HepG2 (cell line): ENCODE data around the gene NAA15. TPM values are rescaled to one million over a fixed set of nuclear protein-coding genes. Genes with fewer than 3 reads are reported as not detected.
A peak's percentile ranks its signal among the peaks of the same experiment; 100 is the strongest.

Experiments used
- AKNA ChIP-seq: sonication (generic); formaldehyde crosslinking; IDR thresholded peaks from 2 replicates; pipeline ENCODE4 v1.4.0; 2020; ENCODE audit warnings: missing genetic modification reagents, borderline replicate concordance
- BCL6 ChIP-seq: IDR thresholded peaks from 2 replicates; pipeline ENCODE4 v1.6.1; 2016; ENCODE audit warnings: missing genetic modification reagents, missing compliant biosample characterization
- CAMTA2 ChIP-seq: sonication (generic); formaldehyde crosslinking; IDR thresholded peaks from 2 replicates; pipeline ENCODE4 v1.4.0; 2020; ENCODE audit warnings: mild to moderate bottlenecking, missing genetic modification reagents, borderline replicate concordance
- CREB3 ChIP-seq: sonication (generic); formaldehyde crosslinking; IDR thresholded peaks from 2 replicates; pipeline ENCODE4 v1.5.0; 2020; ENCODE audit warnings: missing genetic modification reagents
- DNMT1 ChIP-seq: sonication (generic); formaldehyde crosslinking; IDR thresholded peaks from 2 replicates; pipeline ENCODE4 v1.5.1; 2020; ENCODE audit warnings: mild to moderate bottlenecking, missing genetic modification reagents
- DRAP1 ChIP-seq: IDR thresholded peaks from 2 replicates; pipeline ENCODE4 v1.6.1; 2016; ENCODE audit warnings: missing genetic modification reagents, missing compliant biosample characterization
- EED ChIP-seq: sonication (generic); formaldehyde crosslinking; IDR thresholded peaks from 2 replicates; pipeline ENCODE4 v1.5.0; 2020; ENCODE audit warnings: mild to moderate bottlenecking, missing genetic modification reagents
- FLYWCH1 ChIP-seq: sonication (generic); formaldehyde crosslinking; IDR thresholded peaks from 2 replicates; pipeline ENCODE4 v1.8.1; 2023; ENCODE audit warnings: mild to moderate bottlenecking, missing genetic modification reagents
- MAFG ChIP-seq: sonication (generic); formaldehyde crosslinking; IDR thresholded peaks from 2 replicates; pipeline ENCODE4 v1.5.1; 2020; ENCODE audit warnings: mild to moderate bottlenecking, missing genetic modification reagents
- NBN ChIP-seq: fragments of 450-650 bp; conservative IDR thresholded peaks from 2 replicates; pipeline ENCODE4 v1.6.1; 2017
- NCOA1 ChIP-seq: sonication (generic); formaldehyde crosslinking; IDR thresholded peaks from 2 replicates; pipeline ENCODE4 v1.9.0; 2021; ENCODE audit warnings: missing genetic modification reagents
- PHF21A ChIP-seq: sonication (generic); formaldehyde crosslinking; IDR thresholded peaks from 2 replicates; pipeline ENCODE4 v1.5.0; 2020; ENCODE audit warnings: mild to moderate bottlenecking, missing genetic modification reagents
- RAD51 ChIP-seq: fragments of 450-650 bp; IDR thresholded peaks from 2 replicates; pipeline ENCODE4 v1.6.1; 2016; ENCODE audit warnings: borderline replicate concordance
- SIN3B ChIP-seq: fragments of 150-350 bp; IDR thresholded peaks from 2 replicates; pipeline ENCODE4 v1.6.1; 2014; ENCODE audit warnings: low read length
- WIZ ChIP-seq: sonication (generic); formaldehyde crosslinking; IDR thresholded peaks from 2 replicates; pipeline ENCODE4 v1.5.1; 2020; ENCODE audit warnings: mild to moderate bottlenecking, missing genetic modification reagents
- ZFP82 ChIP-seq: sonication (generic); formaldehyde crosslinking; IDR thresholded peaks from 2 replicates; pipeline ENCODE4 v1.5.1; 2020; ENCODE audit warnings: mild to moderate bottlenecking, missing genetic modification reagents, borderline replicate concordance
- ZNF34 ChIP-seq: sonication (generic); formaldehyde crosslinking; IDR thresholded peaks from 2 replicates; pipeline ENCODE4 v1.4.0; 2020; ENCODE audit warnings: mild to moderate bottlenecking, missing genetic modification reagents, borderline replicate concordance
- ZNF441 ChIP-seq: sonication (generic); formaldehyde crosslinking; IDR thresholded peaks from 2 replicates; pipeline ENCODE4 v1.7.0; 2021; ENCODE audit warnings: missing genetic modification reagents, borderline replicate concordance
- ZNF550 ChIP-seq: sonication (generic); formaldehyde crosslinking; IDR thresholded peaks from 2 replicates; pipeline ENCODE4 v1.4.0; 2020; ENCODE audit warnings: mild to moderate bottlenecking, missing genetic modification reagents, borderline replicate concordance
- ZNF652 ChIP-seq: IDR thresholded peaks from 2 replicates; pipeline ENCODE4 v1.6.1; 2016; ENCODE audit warnings: low read depth, borderline replicate concordance
- ZNF761 ChIP-seq: sonication (generic); formaldehyde crosslinking; conservative IDR thresholded peaks from 2 replicates; pipeline ENCODE4 v1.4.0; 2020; ENCODE audit warnings: mild to moderate bottlenecking, missing genetic modification reagents
- ZNF766 ChIP-seq: sonication (generic); formaldehyde crosslinking; IDR thresholded peaks from 2 replicates; pipeline ENCODE4 v1.5.0; 2020; ENCODE audit warnings: missing genetic modification reagents, borderline replicate concordance
- polyA plus RNA-seq, 8 experiments: library from polyadenylated mRNA; depleted of rRNA in 3 of 8; stranded (reverse) in 7 of 8; unstranded in 1 of 8; fragments of >200 nt; fragmentation: Illumina TruSeq in 4 of 8; extraction: Trizol in 4 of 8; gene quantifications; 2 replicates each; pipeline versions ENCODE4 v1.2.1 to v1.2.3, GENCODE V29; 2011 to 2016; ENCODE audit warnings: low read depth in 4 of 8, missing spikeins in 1 of 8, mixed read lengths in 1 of 8; ENCODE audit not compliant: insufficient read depth in 1 of 8
- total RNA-seq, 5 experiments: library from RNA; depleted of rRNA; stranded (reverse); fragments of >200 nt; fragmentation: Illumina TruSeq; extraction: Trizol; gene quantifications; 2 replicates each; pipeline ENCODE4 v1.2.3, GENCODE V29; 2016; ENCODE audit warnings: low read depth in 1 of 5
- TF ChIP-seq, protein P1 (sequence below): sonication (generic); formaldehyde crosslinking; IDR thresholded peaks from 2 replicates; pipeline ENCODE4 v1.5.0; 2020; ENCODE audit warnings: mild to moderate bottlenecking, missing genetic modification reagents

Gene NAA15
- total and polyA plus RNA-seq, 2 of the 13 experiments (the other 11 are each of a cell fraction or from before 2014, with no cell fraction given), result 6.2 to 50.2 TPM

DNA sequence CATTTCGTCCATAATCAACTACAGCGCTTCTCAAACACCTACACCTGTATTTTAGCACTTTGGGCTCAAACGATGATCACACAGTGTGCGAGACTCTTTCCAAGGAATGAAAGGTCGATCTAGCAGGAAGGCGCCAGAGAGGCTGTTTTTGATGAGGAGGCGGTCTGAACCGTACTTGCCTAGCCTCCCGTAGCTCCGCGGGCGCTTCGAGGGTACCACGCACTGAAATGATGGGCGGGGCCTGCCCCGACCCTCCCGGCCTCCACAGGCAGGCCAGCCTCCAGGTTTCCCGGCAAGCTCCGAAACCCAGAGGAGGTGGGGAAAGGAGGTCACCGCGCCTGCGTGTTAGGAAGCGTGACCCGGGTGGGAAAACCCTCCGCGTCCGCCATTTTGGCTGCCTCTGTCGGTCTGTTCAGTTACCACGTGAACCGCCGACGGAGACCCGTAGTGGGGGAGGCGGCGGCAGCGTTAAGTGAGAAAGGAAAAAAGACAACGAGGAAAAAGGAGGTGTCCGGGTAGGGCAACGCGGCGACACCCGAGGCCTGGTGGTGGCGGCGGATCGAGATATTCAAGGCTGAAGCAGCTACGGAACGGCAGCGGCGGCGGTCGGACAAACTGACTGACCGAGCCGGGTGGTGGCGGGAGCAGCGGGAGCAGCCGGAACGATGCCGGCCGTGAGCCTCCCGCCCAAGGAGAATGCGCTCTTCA is at the start of gene NAA15 (continued):
- no peak for TF ChIP-seq AKNA (CRISPR knock-in tag)
- TF ChIP-seq DNMT1, result no peak
- TF ChIP-seq DRAP1, result peak; percentile 98
- no peak for TF ChIP-seq PHF21A (CRISPR knock-in tag)
- no peak for TF ChIP-seq FLYWCH1 (CRISPR knock-in tag)
- peak; percentile 43; the same call in 1 of the 2 replicates for TF ChIP-seq EED
- no peak for TF ChIP-seq ZNF652 (CRISPR knock-in tag)
- TF ChIP-seq ZNF766, result no peak; the same call in 1 of the 2 replicates
- no peak for TF ChIP-seq ZNF550 (CRISPR knock-in tag)
- TF ChIP-seq, protein P1, sequence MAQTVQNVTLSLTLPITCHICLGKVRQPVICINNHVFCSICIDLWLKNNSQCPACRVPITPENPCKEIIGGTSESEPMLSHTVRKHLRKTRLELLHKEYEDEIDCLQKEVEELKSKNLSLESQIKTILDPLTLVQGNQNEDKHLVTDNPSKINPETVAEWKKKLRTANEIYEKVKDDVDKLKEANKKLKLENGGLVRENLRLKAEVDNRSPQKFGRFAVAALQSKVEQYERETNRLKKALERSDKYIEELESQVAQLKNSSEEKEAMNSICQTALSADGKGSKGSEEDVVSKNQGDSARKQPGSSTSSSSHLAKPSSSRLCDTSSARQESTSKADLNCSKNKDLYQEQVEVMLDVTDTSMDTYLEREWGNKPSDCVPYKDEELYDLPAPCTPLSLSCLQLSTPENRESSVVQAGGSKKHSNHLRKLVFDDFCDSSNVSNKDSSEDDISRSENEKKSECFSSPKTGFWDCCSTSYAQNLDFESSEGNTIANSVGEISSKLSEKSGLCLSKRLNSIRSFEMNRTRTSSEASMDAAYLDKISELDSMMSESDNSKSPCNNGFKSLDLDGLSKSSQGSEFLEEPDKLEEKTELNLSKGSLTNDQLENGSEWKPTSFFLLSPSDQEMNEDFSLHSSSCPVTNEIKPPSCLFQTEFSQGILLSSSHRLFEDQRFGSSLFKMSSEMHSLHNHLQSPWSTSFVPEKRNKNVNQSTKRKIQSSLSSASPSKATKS (CRISPR knock-in tag), result 0 out of 2 replicates have a peak, but pooled peaks have one; percentile 9
- no peak for TF ChIP-seq SIN3B
- no peak for TF ChIP-seq ZNF441 (CRISPR knock-in tag)
- 0 out of 2 replicates have a peak, but pooled peaks have one; percentile 79 for TF ChIP-seq WIZ (CRISPR knock-in tag)
- TF ChIP-seq NBN, result no peak
- TF ChIP-seq ZNF34 (CRISPR knock-in tag), result no peak
- TF ChIP-seq MAFG (CRISPR knock-in tag), result no peak
- no peak for TF ChIP-seq CAMTA2 (CRISPR knock-in tag)
- peak; percentile 86 for TF ChIP-seq BCL6 (CRISPR knock-in tag)
- no peak; the same call in 1 of the 2 replicates for TF ChIP-seq NCOA1 (CRISPR knock-in tag)
- TF ChIP-seq CREB3 (CRISPR knock-in tag), result no peak
- 0 out of 2 replicates have a peak, but pooled peaks have one; percentile 22 for TF ChIP-seq ZNF761 (CRISPR knock-in tag)
- no peak for TF ChIP-seq RAD51
- TF ChIP-seq ZFP82 (CRISPR knock-in tag), result no peak
